Thyroid gland (tissue), 4 donors: Measurements from ENCODE around the gene ATP13A3.

ENCODE experiments used
- POLR2A ChIP-seq, 2 donors: fragments of 450-650 bp; IDR thresholded peaks; one replicate each; pipeline ENCODE4 v1.6.1; 2017; ENCODE audit warnings: antibody characterized with exemption in 2 of 2, mild to moderate bottlenecking in 2 of 2, moderate library complexity in 1 of 2
- TF ChIP-seq, protein P1 (sequence below), 6 experiments: fragments of 200-600 bp in 3 of 6; fragments of 450-650 bp in 3 of 6; sonication (generic) in 3 of 6; IDR thresholded peaks; one replicate each; pipeline ENCODE4 v1.5.1; 2016 to 2019; ENCODE audit warnings: antibody characterized with exemption in 6 of 6, mild to moderate bottlenecking in 2 of 6, inconsistent platforms in 1 of 6, moderate library complexity in 1 of 6

DNA sequence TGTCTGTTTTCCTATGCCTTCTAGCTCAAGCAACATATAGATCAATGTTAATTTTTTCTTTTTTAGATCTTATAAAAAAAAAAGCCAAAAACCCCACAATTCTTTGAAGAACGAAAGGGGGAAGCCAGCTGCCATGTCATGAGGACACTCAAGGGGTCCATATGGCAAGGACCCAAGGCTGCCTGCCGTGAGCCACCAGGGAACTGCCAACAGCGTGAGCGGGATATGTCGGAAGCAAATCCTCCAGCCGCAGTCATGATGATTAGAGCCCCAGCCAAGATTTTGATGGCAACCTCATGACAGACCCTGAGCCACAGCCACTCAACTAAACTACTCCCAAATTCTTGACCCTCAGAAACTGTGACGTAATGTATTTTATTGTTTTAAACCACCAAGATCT, 94.2 kb downstream of the ATP13A3 start:
- TF ChIP-seq, protein P1, sequence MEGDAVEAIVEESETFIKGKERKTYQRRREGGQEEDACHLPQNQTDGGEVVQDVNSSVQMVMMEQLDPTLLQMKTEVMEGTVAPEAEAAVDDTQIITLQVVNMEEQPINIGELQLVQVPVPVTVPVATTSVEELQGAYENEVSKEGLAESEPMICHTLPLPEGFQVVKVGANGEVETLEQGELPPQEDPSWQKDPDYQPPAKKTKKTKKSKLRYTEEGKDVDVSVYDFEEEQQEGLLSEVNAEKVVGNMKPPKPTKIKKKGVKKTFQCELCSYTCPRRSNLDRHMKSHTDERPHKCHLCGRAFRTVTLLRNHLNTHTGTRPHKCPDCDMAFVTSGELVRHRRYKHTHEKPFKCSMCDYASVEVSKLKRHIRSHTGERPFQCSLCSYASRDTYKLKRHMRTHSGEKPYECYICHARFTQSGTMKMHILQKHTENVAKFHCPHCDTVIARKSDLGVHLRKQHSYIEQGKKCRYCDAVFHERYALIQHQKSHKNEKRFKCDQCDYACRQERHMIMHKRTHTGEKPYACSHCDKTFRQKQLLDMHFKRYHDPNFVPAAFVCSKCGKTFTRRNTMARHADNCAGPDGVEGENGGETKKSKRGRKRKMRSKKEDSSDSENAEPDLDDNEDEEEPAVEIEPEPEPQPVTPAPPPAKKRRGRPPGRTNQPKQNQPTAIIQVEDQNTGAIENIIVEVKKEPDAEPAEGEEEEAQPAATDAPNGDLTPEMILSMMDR (IDR thresholded peaks at IDR 0.05) = no peak
- no peak for TF ChIP-seq POLR2A (IDR thresholded peaks at IDR 0.05)
